Caco-2 (cell line): ENCODE data around the gene KLLN. TPM values are rescaled to one million over a fixed set of nuclear protein-coding genes. Genes with fewer than 3 reads are reported as not detected.
"Not testable (repeated sequence)": the region's sequence is repeated elsewhere in the genome, so short reads cannot be mapped to it uniquely, and the experiment has no call there.

Source experiments
- BruUV-seq: library from RNA; stranded (reverse); fragments of 400-500 nt; replicated peaks from 2 replicates; lab custom pipeline; 2021; lab: Mats Ljungman, UMichigan
- CTCF ChIA-PET: fragments of 300-600 bp; sonication (Branson Sonifier 250); formaldehyde crosslinking; loops from one replicate; lab custom pipeline; 2022; ENCODE audit warnings: antibody characterized with exemption; lab: Charles Lee
- POLR2A ChIA-PET: fragments of 300-600 bp; sonication (Branson Sonifier 250); formaldehyde crosslinking; loops from one replicate; lab custom pipeline; 2022; ENCODE audit warnings: antibody characterized with exemption; lab: Charles Lee
- DNase-seq, 2 experiments: peaks; one replicate each; pipeline versions ENCODE4 v3.0.0 to v3.0.0-alpha.2; 2020 to 2022
- H3K27me3 ChIP-seq: replicated peaks from 2 replicates; pipeline ENCODE4 v1.6.0; 2011; ENCODE audit warnings: low read length; ENCODE audit not compliant: control insufficient read depth, insufficient read depth
- H3K36me3 ChIP-seq: 2 replicates; pipeline ENCODE4 v1.5.1; 2011; ENCODE audit warnings: low read length; ENCODE audit not compliant: control insufficient read depth, insufficient read depth
- H3K4me1 ChIP-seq: fragments of 250-450 bp; sonication (Bioruptor Pico); 2 replicates; pipeline ENCODE4 v1.5.1; 2020; ENCODE audit warnings: mild to moderate bottlenecking
- H3K4me3 ChIP-seq: 2 replicates; pipeline ENCODE4 v1.5.1; 2011; ENCODE audit warnings: low read depth, mild to moderate bottlenecking, control low read depth, low read length
- H3K9me3 ChIP-seq: fragments of 250-450 bp; sonication (Bioruptor Pico); 2 replicates; pipeline ENCODE4 v1.5.1; 2020; ENCODE audit warnings: mild to moderate bottlenecking, moderate library complexity
- H3K27ac Mint-ChIP-seq: one replicate; pipeline ENCODE4 v1.8.0; 2022; ENCODE audit warnings: mixed read lengths; ENCODE audit not compliant: unreplicated experiment
- H3K27me3 Mint-ChIP-seq: one replicate; pipeline ENCODE4 v1.8.0; 2022; ENCODE audit warnings: mixed read lengths; ENCODE audit not compliant: insufficient read depth, unreplicated experiment
- H3K36me3 Mint-ChIP-seq: one replicate; pipeline ENCODE4 v1.8.0; 2022; ENCODE audit warnings: mild to moderate bottlenecking, mixed read lengths; ENCODE audit not compliant: insufficient read depth, unreplicated experiment
- H3K4me1 Mint-ChIP-seq: one replicate; pipeline ENCODE4 v1.8.0; 2022; ENCODE audit warnings: low read depth, mixed read lengths; ENCODE audit not compliant: unreplicated experiment
- H3K4me3 Mint-ChIP-seq: one replicate; pipeline ENCODE4 v1.8.0; 2022; ENCODE audit warnings: mild to moderate bottlenecking, moderate library complexity, mixed read lengths; ENCODE audit not compliant: unreplicated experiment
- H3K9me3 Mint-ChIP-seq: one replicate; pipeline ENCODE4 v1.8.0; 2022; ENCODE audit warnings: mixed read lengths; ENCODE audit not compliant: unreplicated experiment
- CTCF ChIP-seq, 2 experiments: fragments of 200-600 bp in 1 of 2; IDR thresholded peaks; 1 replicate in 1 of 2; 2 replicates in 1 of 2; pipeline versions ENCODE4 v1.5.1 to v1.8.0; 2011 to 2022; ENCODE audit warnings: antibody characterized with exemption in 1 of 2, control low read depth in 1 of 2, inconsistent platforms in 1 of 2, low read depth in 1 of 2, low read length in 1 of 2, mild to moderate bottlenecking in 1 of 2, moderate library complexity in 1 of 2; ENCODE audit not compliant: insufficient read depth in 1 of 2, severe bottlenecking in 1 of 2, unreplicated experiment in 1 of 2
- intact Hi-C: fragments of 100-400 bp; cut with micrococcal nuclease; formaldehyde crosslinking; loops from one replicate; pipeline ENCODE4 v1.10.0; 2022; ENCODE audit not compliant: unreplicated experiment
- total RNA-seq: library from RNA; stranded (reverse); gene quantifications from 2 replicates; pipeline ENCODE4 v1.2.3, GENCODE V29; 2022

The KLLN gene
- total RNA-seq, 1 experiment from 2014 or later, result 1.2 TPM

- no TSS peak for BruUV-seq
- intact Hi-C loops, result no loop called here
Observed at GRCh38 chr10:87887146-87887545, 23.8 kb upstream of the KLLN start.

GRCh38 chr10:87886635-87887034 lies 23.3 kb upstream of the KLLN start:
- H3K27me3 ChIP-seq, result no peaks in the 10 kb centered on the region
- peaks cover 2% of the 10 kb centered on the region for H3K36me3 ChIP-seq
- peaks cover 9% of the 10 kb centered on the region for H3K9me3 ChIP-seq
- CTCF ChIA-PET, result no interaction called here
- no peak overlapping the region for H3K27ac Mint-ChIP-seq
- peaks cover 21% of the 10 kb centered on the region for H3K9me3 Mint-ChIP-seq
- H3K4me1 ChIP-seq, result no peaks in the 10 kb centered on the region
- H3K4me3 Mint-ChIP-seq, result no peak overlapping the region
- POLR2A ChIA-PET, result no interaction called here
- TF ChIP-seq CTCF (IDR thresholded peaks at IDR 0.05; ENCODE audit: insufficient read depth in 1 of 2, low read depth in 1 of 2, low read length in 1 of 2, severe bottlenecking in 1 of 2, unreplicated experiment in 1 of 2), result no peak
- no TSS peak for BruUV-seq
- H3K27me3 Mint-ChIP-seq, result no peaks in the 10 kb centered on the region
- peaks cover 13% of the 10 kb centered on the region for H3K36me3 Mint-ChIP-seq
- intact Hi-C loops, result no loop called here
- H3K4me3 ChIP-seq, result no peak overlapping the region
- H3K4me1 Mint-ChIP-seq, result no peaks in the 10 kb centered on the region
- DNase-seq, result no peak

More at GRCh38 chr10:87887146-87887545, 23.8 kb upstream of the KLLN start:
- peaks cover 21% of the 10 kb centered on the region for H3K9me3 Mint-ChIP-seq
- Histone ChIP-seq H3K4me3 (no peak overlapping the region), H3K9me3 (peaks cover 9% of the 10 kb centered on the region), H3K27me3 (no peaks in the 10 kb centered on the region), H3K4me1 (no peaks in the 10 kb centered on the region), H3K36me3 (peaks cover 2% of the 10 kb centered on the region)
- peaks cover 11% of the 10 kb centered on the region for H3K36me3 Mint-ChIP-seq
- no peaks in the 10 kb centered on the region for H3K27me3 Mint-ChIP-seq
- DNase-seq, result no peak
- ChIA-PET POLR2A (no interaction called here), CTCF (no interaction called here)
- H3K4me3 Mint-ChIP-seq, result no peak overlapping the region
- no peak overlapping the region for H3K27ac Mint-ChIP-seq
- no peaks in the 10 kb centered on the region for H3K4me1 Mint-ChIP-seq
- TF ChIP-seq CTCF (IDR thresholded peaks at IDR 0.05; ENCODE audit: insufficient read depth in 1 of 2, low read depth in 1 of 2, low read length in 1 of 2, severe bottlenecking in 1 of 2, unreplicated experiment in 1 of 2), result no peak

- intact Hi-C loops, result no loop called here
- CTCF ChIA-PET, result no interaction called here
Observed at GRCh38 chr10:87882555-87883294, 19.4 kb upstream of the KLLN start.

GRCh38 chr10:87881373-87882059 lies 18.2 kb upstream of the KLLN start:
- CTCF ChIA-PET, H3K27me3 Mint-ChIP-seq, H3K9me3 Mint-ChIP-seq, H3K27ac Mint-ChIP-seq, POLR2A ChIA-PET, DNase-seq, intact Hi-C loops, BruUV-seq, H3K4me3 Mint-ChIP-seq, H3K4me3 ChIP-seq, H3K4me1 ChIP-seq, H3K27me3 ChIP-seq, H3K36me3 ChIP-seq, H3K4me1 Mint-ChIP-seq, H3K9me3 ChIP-seq: not testable (repeated sequence)
- H3K36me3 Mint-ChIP-seq, result peaks cover 24% of the 10 kb centered on the region

More at GRCh38 chr10:87882555-87883294, 19.4 kb upstream of the KLLN start:
- Mint-ChIP-seq H3K9me3 (peaks cover 21% of the 10 kb centered on the region), H3K4me3 (no peak overlapping the region), H3K36me3 (peaks cover 32% of the 10 kb centered on the region), H3K27me3 (no peaks in the 10 kb centered on the region), H3K4me1 (no peaks in the 10 kb centered on the region), H3K27ac (no peak overlapping the region)
- Histone ChIP-seq H3K27me3 (no peaks in the 10 kb centered on the region), H3K36me3 (peaks cover 2% of the 10 kb centered on the region), H3K4me1 (no peaks in the 10 kb centered on the region), H3K9me3 (peaks cover 9% of the 10 kb centered on the region), H3K4me3 (no peak overlapping the region)
- no TSS peak for BruUV-seq
- no peak for DNase-seq
- no peak for TF ChIP-seq CTCF (IDR thresholded peaks at IDR 0.05; ENCODE audit: insufficient read depth in 1 of 2, low read depth in 1 of 2, low read length in 1 of 2, severe bottlenecking in 1 of 2, unreplicated experiment in 1 of 2)
- POLR2A ChIA-PET, result no interaction called here
